ENCODE results near the gene OPN3.
A peak's percentile ranks its signal among the peaks of the same experiment; 100 is the strongest.

Gene OPN3

DNA sequence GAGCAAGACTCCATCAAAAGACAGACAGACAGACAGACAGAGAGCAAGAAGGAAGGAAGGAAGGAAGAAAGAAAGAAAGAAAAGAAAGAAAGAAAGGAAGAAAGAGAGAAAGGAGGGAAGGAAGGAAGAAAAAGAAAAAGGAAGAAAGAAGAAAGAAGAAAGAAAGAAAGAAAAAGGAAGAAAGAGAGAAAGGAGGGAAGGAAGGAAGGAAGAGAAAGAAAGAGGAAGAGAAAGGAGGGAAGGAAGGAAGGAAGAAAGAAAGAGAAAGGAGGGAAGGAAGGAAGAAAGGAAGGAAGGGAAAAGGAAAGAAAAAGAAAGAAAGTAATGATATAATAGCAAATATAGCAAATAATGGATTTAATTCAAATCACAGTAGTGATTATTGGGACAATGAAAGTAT is 32.7 kb downstream of the OPN3 start:
- no peak for TF ChIP-seq EZH2 (IDR thresholded peaks at IDR 0.05; ENCODE audit: borderline replicate concordance, low read depth, low read length, severe bottlenecking)
- TF ChIP-seq, protein P1, sequence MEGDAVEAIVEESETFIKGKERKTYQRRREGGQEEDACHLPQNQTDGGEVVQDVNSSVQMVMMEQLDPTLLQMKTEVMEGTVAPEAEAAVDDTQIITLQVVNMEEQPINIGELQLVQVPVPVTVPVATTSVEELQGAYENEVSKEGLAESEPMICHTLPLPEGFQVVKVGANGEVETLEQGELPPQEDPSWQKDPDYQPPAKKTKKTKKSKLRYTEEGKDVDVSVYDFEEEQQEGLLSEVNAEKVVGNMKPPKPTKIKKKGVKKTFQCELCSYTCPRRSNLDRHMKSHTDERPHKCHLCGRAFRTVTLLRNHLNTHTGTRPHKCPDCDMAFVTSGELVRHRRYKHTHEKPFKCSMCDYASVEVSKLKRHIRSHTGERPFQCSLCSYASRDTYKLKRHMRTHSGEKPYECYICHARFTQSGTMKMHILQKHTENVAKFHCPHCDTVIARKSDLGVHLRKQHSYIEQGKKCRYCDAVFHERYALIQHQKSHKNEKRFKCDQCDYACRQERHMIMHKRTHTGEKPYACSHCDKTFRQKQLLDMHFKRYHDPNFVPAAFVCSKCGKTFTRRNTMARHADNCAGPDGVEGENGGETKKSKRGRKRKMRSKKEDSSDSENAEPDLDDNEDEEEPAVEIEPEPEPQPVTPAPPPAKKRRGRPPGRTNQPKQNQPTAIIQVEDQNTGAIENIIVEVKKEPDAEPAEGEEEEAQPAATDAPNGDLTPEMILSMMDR (IDR thresholded peaks at IDR 0.05; ENCODE audit: borderline replicate concordance, extremely low read depth, low read length, poor library complexity, severe bottlenecking), result no peak

DNA sequence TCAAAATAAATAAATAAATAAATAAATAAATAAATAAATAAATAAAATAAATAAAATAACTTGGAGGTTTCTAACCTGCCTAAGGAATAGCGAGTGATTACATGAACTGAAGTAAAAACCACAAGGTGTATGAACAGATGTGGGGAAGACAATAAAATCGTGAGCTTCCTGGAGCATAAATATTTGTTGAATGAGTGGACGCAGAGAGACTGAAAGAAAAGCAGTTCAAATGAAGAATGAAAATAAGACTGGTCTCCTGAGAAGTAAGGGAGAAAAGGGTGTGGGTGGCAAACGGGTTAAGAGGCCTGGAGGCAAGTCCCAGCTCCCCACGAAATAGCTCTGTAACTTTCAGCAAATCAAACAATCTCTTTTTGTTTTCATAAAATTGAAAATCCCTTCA is 33.6 kb downstream of the OPN3 start:
- H3K4me1 ChIP-seq (ENCODE audit: insufficient read depth, low read length), result no peaks in the 10 kb centered on the region
- ATAC-seq (ENCODE audit: insufficient read depth, low read depth) (no peak), DNase-seq (no peak)
- H3K27me3 ChIP-seq (ENCODE audit: insufficient read depth, low read length, poor library complexity), result no peaks in the 10 kb centered on the region
- H3K27ac ChIP-seq (ENCODE audit: low read length), result no peak overlapping the region
- H3K4me3 ChIP-seq (ENCODE audit: low read depth in 1 of 2, low read length in 2 of 2), result no peak overlapping the region
- H3K36me3 ChIP-seq (ENCODE audit: insufficient read depth, low read length), result no peaks in the 10 kb centered on the region; the same call in 1 of the 2 replicates
- H4K20me1 ChIP-seq (ENCODE audit: insufficient read depth, low read length), result no peaks in the 10 kb centered on the region
- H2AFZ ChIP-seq (ENCODE audit: low read depth, low read length), result no peak overlapping the region
- H3K79me2 ChIP-seq (ENCODE audit: insufficient read depth, low read length), result no peaks in the 10 kb centered on the region
- no peaks in the 10 kb centered on the region for H3K9me3 ChIP-seq (ENCODE audit: insufficient read depth, low read length, severe bottlenecking)
- H3K4me2 ChIP-seq (ENCODE audit: insufficient read depth, low read length), result no peak overlapping the region
- no peak overlapping the region for H3K9ac ChIP-seq (ENCODE audit: low read depth, low read length)
- TF ChIP-seq, protein P1 (IDR thresholded peaks at IDR 0.05; ENCODE audit: borderline replicate concordance, extremely low read depth, low read length, poor library complexity, severe bottlenecking), result no peak
- TF ChIP-seq EZH2 (IDR thresholded peaks at IDR 0.05; ENCODE audit: borderline replicate concordance, low read depth, low read length, severe bottlenecking), result no peak

More for the DNA sequence above, 32.7 kb downstream of the OPN3 start:
- Histone ChIP-seq H3K4me3 (ENCODE audit: low read depth in 1 of 2, low read length in 2 of 2) (no peak overlapping the region), H3K9me3 (ENCODE audit: insufficient read depth, low read length, severe bottlenecking) (no peaks in the 10 kb centered on the region), H2AFZ (ENCODE audit: low read depth, low read length) (no peak overlapping the region), H4K20me1 (ENCODE audit: insufficient read depth, low read length) (no peaks in the 10 kb centered on the region), H3K36me3 (ENCODE audit: insufficient read depth, low read length) (no peaks in the 10 kb centered on the region; the same call in 1 of the 2 replicates), H3K4me1 (ENCODE audit: insufficient read depth, low read length) (no peaks in the 10 kb centered on the region), H3K4me2 (ENCODE audit: insufficient read depth, low read length) (no peak overlapping the region), H3K27me3 (ENCODE audit: insufficient read depth, low read length, poor library complexity) (no peaks in the 10 kb centered on the region), H3K27ac (ENCODE audit: low read length) (no peak overlapping the region), H3K79me2 (ENCODE audit: insufficient read depth, low read length) (no peaks in the 10 kb centered on the region), H3K9ac (ENCODE audit: low read depth, low read length) (no peak overlapping the region)
- ATAC-seq (ENCODE audit: insufficient read depth, low read depth), result no peak
- no peak for DNase-seq

DNA sequence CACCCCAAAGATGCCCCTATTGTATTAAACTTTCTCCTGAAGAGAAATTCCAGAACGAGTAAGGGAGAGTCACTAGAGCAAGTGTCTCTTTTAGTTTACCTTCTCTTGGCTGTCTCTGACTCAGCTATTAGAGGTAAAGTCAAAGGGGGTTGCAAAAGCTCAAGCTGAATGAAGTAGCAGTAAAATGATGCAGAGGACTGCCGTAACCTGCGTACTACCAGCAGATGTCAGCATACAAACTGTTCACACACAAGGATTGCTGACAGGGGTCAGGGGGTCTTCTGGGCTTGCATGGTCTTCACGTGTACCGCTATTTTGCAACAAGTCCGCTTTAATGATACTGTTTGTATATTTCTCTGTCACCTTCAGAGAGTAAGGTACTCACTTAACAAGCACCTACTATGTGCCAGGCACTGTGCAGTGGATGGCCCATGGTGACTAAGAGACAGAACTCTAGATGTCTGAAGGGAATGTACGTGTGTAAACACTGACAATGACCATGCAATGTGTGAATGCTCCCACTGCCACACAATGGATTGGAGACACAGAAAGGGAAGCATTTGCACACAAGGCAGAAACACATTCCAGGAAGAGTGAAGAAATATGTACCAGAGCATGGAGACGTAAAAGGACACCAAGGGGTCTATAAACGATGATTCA is 34.9 kb downstream of the OPN3 start:
- no peak for TF ChIP-seq EZH2 (IDR thresholded peaks at IDR 0.05; ENCODE audit: borderline replicate concordance, low read depth, low read length, severe bottlenecking)
- TF ChIP-seq, protein P1 (IDR thresholded peaks at IDR 0.05; ENCODE audit: borderline replicate concordance, extremely low read depth, low read length, poor library complexity, severe bottlenecking), result peak; percentile 58
- no peaks in the 10 kb centered on the region for H4K20me1 ChIP-seq (ENCODE audit: insufficient read depth, low read length)
- DNase-seq (no peak), ATAC-seq (ENCODE audit: insufficient read depth, low read depth) (peak; percentile 42; the same call in 1 of the 3 replicates)
- no peaks in the 10 kb centered on the region for H3K79me2 ChIP-seq (ENCODE audit: insufficient read depth, low read length)
- no peaks in the 10 kb centered on the region for H3K9me3 ChIP-seq (ENCODE audit: insufficient read depth, low read length, severe bottlenecking)
- H3K36me3 ChIP-seq (ENCODE audit: insufficient read depth, low read length), result no peaks in the 10 kb centered on the region; the same call in 1 of the 2 replicates
- H3K9ac ChIP-seq (ENCODE audit: low read depth, low read length), result no peak overlapping the region
- H3K4me1 ChIP-seq (ENCODE audit: insufficient read depth, low read length), result no peaks in the 10 kb centered on the region
- H3K4me2 ChIP-seq (ENCODE audit: insufficient read depth, low read length), result no peak overlapping the region
- H3K4me3 ChIP-seq (ENCODE audit: low read depth in 1 of 2, low read length in 2 of 2), result no peak overlapping the region
- no peak overlapping the region for H3K27ac ChIP-seq (ENCODE audit: low read length)
- H3K27me3 ChIP-seq (ENCODE audit: insufficient read depth, low read length, poor library complexity), result no peaks in the 10 kb centered on the region
- no peak overlapping the region for H2AFZ ChIP-seq (ENCODE audit: low read depth, low read length)
